ENCODE measurements around the gene POLR2F.

POLR2F gene

GRCh38 chr22:37982938-37983859, 29.7 kb downstream of the POLR2F start:
- DNase-seq: no peak

GRCh38 chr22:37983860-37984791, 30.6 kb downstream of the POLR2F start, which contains the start of gene SOX10:
SOX10 (minus strand) TSS chr22:37984555; CDS start chr22:37983784, 771 bp downstream.
- DNase-seq: no peak

GRCh38 chr22:37985050-37985585, 31.6 kb downstream of the POLR2F start:
- no peak for DNase-seq

DNA sequence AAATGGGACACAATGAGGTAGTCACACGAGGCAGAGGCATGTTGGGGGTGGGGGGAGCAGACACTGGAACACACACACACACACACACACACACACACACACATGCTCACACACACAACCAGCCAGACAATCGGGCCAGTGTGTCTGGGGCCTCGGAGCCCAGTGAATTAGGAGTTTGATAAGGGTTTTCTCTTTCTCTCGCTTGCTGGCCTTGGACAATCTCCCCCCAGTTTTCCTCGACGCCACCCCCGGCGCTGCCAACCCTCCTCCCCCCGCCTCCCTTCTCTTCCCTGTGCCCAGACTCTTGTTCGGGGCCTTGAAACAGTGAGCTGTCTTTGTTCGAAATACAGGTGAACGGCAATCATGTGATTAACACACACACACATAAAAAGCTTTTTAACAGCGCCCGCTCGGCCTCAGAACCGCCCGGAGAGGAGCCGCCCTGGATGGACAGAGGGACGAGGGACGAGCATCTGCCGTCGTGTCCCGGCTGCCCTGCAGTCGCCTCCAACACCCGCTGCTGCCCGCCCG, 32.3 kb downstream of the POLR2F start:
- DNase-seq: no peak

DNA sequence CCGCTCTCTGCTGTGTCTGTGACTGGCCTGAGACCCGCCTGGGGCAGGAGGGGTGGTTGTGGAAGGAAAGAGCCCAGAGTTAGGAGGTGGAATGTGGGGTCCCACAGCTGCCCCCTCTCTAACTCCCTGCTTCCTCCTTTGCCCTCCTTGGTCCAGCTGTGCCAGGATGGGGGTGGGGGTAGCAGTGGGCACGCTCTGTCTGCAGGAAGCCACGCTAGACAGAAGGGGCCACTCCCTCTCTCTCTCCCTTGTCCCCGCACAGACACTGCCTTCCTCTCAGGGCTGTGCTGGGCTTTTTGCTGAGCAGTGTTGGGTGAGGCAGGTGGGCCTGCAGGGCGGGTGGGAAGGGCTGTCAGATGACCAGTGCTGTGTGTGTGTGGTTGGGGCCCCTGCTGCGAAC, 32.9 kb downstream of the POLR2F start:
- DNase-seq: no peak

GRCh38 chr22:37989146-37990045, 35.9 kb downstream of the POLR2F start:
- DNase-seq: no peak

GRCh38 chr22:37990301-37990700, 36.8 kb downstream of the POLR2F start:
- no peak for DNase-seq

DNA sequence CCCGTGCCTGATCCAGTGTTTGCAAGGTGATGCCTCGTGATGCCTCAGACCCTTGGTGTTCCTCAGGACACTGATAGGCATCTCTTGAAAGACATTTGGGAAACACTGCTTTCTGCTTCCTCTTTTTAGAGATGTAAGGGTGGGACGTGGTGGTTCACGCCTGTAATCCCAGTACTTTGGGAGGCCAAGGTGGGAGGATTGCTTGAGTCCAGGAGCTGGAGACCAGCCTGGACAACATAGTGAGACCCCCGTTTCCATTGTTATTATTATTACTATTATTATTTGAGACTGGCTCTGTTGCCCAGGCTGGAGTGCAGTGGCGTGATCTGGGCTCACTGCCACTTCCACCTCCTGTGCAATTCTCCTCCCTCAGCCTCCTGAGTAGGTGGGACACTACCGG, 37.4 kb downstream of the POLR2F start:
- DNase-seq: no peak

DNA sequence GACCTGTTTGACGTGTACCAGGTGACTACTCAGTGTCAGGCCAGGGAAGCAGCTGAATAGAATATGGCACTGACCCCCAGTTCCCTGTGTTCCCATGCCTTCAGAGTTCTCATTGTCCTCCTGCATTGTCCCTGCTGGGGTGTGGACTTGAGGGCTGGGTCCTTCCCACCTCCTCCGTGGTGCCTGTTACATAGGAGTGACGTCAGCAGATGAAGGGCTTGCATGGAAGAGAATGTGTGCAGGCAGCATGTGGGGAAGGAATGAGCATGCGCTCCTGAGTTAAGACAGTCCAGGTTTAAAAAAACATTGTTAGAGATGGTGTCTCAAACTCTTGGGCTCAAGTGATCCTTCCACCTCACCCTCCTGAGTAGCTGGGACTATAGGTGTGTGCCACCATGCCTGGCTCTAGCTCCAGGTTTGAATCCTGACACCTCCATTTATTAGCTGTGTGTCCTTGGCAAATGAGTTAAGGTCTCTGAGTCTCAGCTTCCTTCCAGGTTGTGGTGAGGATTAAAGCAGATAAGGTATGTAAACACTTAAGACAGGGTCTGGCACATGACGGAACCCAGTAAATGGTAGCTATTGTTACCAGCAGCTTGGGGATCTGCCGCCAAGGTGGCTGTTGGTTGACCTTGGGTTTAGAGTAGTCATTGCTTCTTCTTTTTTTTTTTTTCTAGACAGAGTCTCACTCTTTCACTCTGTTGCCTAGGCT, 38.4 kb downstream of the POLR2F start:
- DNase-seq: no peak

GRCh38 chr22:37994049-37994448, 40.5 kb downstream of the POLR2F start:
- DNase-seq: no peak

- no peak for DNase-seq
Measured at GRCh38 chr22:37994982-37995381, 41.5 kb downstream of the POLR2F start.

- no peak for DNase-seq
Measured at GRCh38 chr22:37995460-37995859, 42.0 kb downstream of the POLR2F start.

DNA sequence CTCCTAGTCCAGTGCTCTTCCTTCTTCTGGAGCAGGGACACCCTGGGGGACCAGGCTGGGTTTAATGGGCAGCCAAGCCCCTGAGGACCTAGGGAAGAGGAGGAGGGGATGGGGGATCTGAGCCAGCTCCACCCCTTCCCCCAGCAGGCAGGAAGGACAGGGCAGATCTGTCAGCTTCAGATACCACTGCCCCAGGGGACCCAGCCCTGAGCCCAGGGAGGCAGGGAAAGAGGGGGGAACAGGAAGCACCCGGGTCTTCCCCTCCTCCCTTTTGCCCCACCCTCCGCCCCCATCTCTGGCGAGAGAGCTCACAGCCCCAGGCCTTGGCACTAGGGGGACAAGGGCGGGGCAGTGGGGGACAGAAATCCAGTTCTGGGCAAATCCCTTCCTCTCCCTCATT, 42.6 kb downstream of the POLR2F start:
- DNase-seq: no peak

DNA sequence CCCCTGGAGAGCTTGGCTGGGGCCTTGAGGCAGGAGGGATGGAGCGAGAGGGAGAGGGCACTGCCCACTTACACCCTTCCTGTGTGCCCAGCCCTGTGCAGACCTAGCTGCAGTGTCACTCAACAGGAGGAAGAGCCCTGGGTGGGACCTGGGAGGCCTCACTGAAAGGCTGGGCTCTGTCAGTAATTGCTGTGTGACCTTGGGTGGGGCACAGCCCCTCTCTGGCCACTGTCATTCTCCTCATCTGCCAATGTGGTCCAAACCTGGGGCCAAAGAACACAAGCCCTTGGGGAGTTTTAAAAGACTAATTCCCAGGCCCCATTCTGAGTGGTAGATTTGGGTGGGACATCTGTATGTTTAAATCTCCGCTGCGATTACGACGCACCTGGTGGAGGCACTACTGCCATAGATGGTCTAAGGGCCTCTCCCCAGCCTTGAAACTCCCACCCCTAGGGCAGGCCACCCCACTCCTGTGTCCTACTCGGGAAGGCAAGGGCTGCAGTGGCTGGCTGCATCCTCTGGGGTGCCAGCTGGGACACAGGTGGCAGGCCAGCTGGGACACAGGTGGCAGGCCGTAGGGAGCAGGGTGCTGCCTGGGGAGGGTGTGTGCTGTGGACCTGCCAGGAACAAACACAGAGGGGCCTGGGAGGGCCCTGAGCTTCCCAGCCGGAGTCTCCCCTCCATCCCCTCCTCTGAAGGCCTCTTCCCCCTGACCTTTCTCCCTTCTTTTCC, 43.2 kb downstream of the POLR2F start:
- no peak for DNase-seq

- no peak for DNase-seq
Measured at GRCh38 chr22:37998543-37998942, 45.0 kb downstream of the POLR2F start.

DNA sequence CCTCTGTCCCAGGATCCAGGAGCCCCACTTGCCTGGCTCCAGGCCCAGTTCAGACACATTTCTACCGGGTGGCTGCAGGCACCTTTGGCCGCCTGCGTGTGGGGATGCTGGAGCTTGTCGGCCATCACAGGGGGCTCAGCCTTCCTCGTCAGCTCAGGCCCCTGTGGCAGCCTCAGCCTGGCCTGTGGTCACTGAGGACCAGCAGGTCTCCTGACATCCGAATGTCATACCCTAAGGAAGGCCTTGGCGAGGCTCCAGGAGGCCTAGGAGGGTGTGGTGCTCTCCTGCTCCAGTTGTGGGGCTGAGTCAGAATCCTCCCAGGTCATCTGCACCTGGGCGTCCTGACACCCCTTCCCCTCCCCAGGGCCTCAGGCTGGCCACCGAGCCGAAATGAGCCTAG, 45.7 kb downstream of the POLR2F start:
- DNase-seq: no peak

DNA sequence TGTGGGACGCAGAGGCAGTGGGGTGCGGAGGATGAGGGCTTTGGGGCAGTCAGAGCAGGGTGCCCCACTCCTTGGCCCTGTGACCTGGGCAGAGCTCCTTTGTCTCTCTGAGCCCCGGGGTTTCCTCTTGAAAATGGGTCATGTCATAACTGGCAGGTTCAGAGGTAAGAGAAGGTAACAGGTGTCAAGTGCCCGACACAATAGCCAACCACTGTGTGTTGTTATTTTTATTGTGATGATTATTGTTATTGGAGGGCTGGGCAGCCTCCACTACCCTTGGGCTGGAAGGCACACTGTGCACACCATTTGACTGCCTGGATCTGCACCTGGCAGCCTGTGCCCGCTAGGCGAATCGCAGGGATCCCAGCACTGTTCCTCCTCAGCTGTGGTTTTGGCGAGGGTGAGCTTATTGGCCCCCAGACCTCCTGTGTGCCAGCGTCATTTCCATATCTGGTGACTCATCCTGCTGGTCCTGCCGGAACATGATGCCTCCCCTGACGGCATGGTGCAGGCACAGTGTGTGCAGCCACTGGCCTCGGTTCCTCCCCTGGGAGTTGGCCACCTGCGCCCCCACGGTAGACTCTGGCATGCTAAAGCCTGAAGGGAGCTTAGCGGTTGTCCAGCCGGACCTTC, 46.3 kb downstream of the POLR2F start:
- DNase-seq: no peak

DNA sequence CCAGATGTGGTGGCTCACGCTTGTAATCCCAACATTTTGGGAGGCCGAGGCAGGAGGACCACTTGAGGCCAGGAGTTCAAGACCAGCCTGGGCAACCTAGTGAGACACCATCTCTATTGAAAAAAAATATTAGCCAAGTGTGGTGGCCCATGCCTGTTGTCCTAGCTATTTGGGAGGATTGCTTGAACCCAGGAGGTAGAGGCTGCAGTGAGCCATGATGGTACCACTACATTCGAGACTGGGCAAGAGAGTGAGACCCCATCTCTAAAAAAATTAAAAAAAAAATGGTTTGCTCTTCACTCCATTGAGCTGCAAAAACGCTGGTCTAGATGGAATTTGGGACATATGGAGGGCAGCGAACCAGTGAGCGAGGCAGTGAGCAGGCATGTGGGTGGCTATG, 52.4 kb downstream of the POLR2F start:
- DNase-seq: no peak

- no peak for DNase-seq
Measured at GRCh38 chr22:38006906-38007305, 53.4 kb downstream of the POLR2F start.

DNA sequence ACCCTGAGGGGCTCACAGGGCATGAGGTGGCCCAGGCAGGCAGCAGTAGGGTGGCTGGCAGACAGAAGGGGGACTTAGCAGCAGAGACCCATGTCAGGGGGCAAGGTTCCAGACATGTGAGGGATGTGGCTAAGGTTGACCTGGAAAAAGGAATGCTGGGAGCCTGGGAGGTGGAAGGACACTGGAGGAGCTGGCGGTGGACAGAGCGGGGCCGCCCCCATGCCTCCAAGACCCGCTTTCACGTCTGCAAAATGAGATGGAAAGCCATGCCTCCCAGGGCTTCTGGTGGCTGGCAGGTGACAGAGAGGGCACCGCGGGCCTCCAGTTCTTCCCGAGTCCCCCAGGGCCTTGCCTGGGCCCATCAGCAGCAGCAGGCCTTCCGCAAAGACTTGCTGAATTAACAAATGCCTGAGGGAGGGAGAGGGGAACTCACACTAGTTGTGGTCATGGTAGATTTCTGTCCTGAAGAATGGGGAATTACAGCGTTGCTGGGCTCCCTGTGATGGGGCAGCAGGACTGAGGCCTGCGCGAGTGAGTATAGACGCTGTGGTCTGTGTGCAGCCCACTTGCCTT, 53.9 kb downstream of the POLR2F start:
- no peak for DNase-seq

Data from activated CD4-positive, alpha-beta T cell treated with anti-CD3 and anti-CD28 coated beads for 4 hours (primary cell).